Erythroblast (primary cell): ENCODE results near the gene MAGEF1.

Experiments
- GATA1 ChIP-seq: IDR thresholded peaks from 2 replicates; pipeline ENCODE4 v1.6.1; 2011; ENCODE audit warnings: low read depth, mild to moderate bottlenecking, control low read depth, low read length, moderate library complexity
- POLR2A ChIP-seq: IDR thresholded peaks from 2 replicates; pipeline ENCODE4 v1.6.1; 2011; ENCODE audit warnings: mild to moderate bottlenecking, low read length

DNA sequence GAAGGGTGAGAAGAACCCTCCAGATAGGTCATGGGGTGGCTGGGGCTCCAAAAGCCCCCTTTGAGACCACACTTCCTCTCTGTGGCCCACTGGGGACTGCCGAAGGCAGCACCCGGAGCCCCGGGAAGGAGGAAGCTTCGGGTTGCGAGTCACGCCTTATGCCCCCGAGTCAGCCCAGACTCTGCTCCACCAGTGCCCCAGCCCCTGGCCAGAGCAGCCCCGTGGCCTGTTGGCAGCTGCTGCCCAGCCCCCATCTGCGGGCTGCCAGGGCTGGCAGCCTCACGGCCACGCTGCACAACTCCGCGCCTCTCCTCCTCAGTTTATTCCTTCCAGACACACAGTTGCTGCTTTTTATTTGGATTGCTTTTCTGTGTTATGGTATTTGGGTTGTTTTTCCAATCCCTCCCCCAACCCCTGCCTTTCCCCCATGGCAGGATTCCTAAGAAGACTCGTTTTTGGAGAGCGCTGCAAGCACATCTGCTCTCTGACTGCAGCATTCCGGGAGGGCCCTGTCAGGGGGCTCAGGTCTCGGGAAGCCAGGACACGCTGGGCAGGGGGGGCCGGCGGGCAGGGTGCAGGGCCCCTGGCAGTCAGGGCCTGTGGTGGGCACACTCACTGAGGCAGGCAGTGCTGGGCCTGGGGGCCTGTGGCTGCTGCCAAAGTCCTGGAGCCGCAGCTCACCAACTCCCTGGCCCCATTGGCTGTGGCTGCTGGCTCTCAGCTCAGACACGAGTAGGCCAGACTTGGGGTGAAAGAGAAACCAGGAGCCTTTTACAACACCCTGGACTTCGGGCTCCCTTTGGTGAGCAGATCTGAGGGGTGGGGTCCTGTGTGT lies 20.2 kb downstream of the MAGEF1 start:
- TF ChIP-seq POLR2A (no peak), GATA1 (no peak)
